ENCODE data around the gene MYO1F.

The MYO1F gene

GRCh38 chr19:8577741-8578140 is 499 bp upstream of the MYO1F start:
- TF ChIP-seq CTCF (IDR thresholded peaks at IDR 0.05): no peak

GRCh38 chr19:8576273-8576993 is 809 bp downstream of the MYO1F start:
- no peak for TF ChIP-seq CTCF (IDR thresholded peaks at IDR 0.05)

GRCh38 chr19:8575467-8575997 is 1.7 kb downstream of the MYO1F start:
- TF ChIP-seq CTCF (IDR thresholded peaks at IDR 0.05): no peak

GRCh38 chr19:8573316-8573715 is 3.9 kb downstream of the MYO1F start:
- TF ChIP-seq CTCF (IDR thresholded peaks at IDR 0.05): no peak

- no peak for TF ChIP-seq CTCF (IDR thresholded peaks at IDR 0.05)
Measured at GRCh38 chr19:8571006-8571411, 6.2 kb downstream of the MYO1F start.

- no peak for TF ChIP-seq CTCF (IDR thresholded peaks at IDR 0.05)
Measured at GRCh38 chr19:8569066-8569771, 8.0 kb downstream of the MYO1F start.

GRCh38 chr19:8567522-8568172 is 9.6 kb downstream of the MYO1F start:
- no peak for TF ChIP-seq CTCF (IDR thresholded peaks at IDR 0.05)

Data from LNCAP (cell line).